Endothelial cell (in vitro differentiated cells): Measurements from ENCODE around the gene TAF7. TPM values are rescaled to one million over a fixed set of nuclear protein-coding genes. Genes with fewer than 3 reads are reported as not detected.
"Not testable (repeated sequence)": the region's sequence is repeated elsewhere in the genome, so short reads cannot be mapped to it uniquely, and the experiment has no call there.

Source experiments
- DNase-seq: peaks from one replicate; pipeline ENCODE4 v3.0.0; 2021; ENCODE audit warnings: low spot score
- H3K27ac Mint-ChIP-seq: one replicate; pipeline ENCODE4 v1.8.0; 2021; ENCODE audit warnings: mixed read lengths, inconsistent platforms; ENCODE audit not compliant: unreplicated experiment
- H3K27me3 Mint-ChIP-seq: one replicate; pipeline ENCODE4 v1.8.0; 2021; ENCODE audit warnings: mild to moderate bottlenecking, moderate library complexity, mixed read lengths, inconsistent platforms; ENCODE audit not compliant: unreplicated experiment
- H3K36me3 Mint-ChIP-seq: one replicate; pipeline ENCODE4 v1.8.0; 2021; ENCODE audit warnings: mild to moderate bottlenecking, low read depth, mixed read lengths, inconsistent platforms; ENCODE audit not compliant: unreplicated experiment
- H3K4me1 Mint-ChIP-seq: one replicate; pipeline ENCODE4 v1.8.0; 2021; ENCODE audit warnings: mild to moderate bottlenecking, mixed read lengths, inconsistent platforms; ENCODE audit not compliant: unreplicated experiment
- H3K4me3 Mint-ChIP-seq: one replicate; pipeline ENCODE4 v1.8.0; 2021; ENCODE audit warnings: mild to moderate bottlenecking, mixed read lengths, inconsistent platforms; ENCODE audit not compliant: unreplicated experiment
- H3K9me3 Mint-ChIP-seq: one replicate; pipeline ENCODE4 v1.8.0; 2021; ENCODE audit warnings: mixed read lengths, inconsistent platforms; ENCODE audit not compliant: unreplicated experiment
- CTCF ChIP-seq: fragments of 200-600 bp; sonication (generic); IDR thresholded peaks from one replicate; pipeline ENCODE4 v1.5.0; 2021; ENCODE audit warnings: antibody characterized with exemption; ENCODE audit not compliant: unreplicated experiment
- total RNA-seq: library from RNA; stranded (reverse); fragmentation: NEBNext Ultra II Directional; extraction: Animal tissue kit (Norgen Biotek cat#: 25700); gene quantifications from one replicate; pipeline ENCODE4 v1.2.1, GENCODE V29; 2021; ENCODE audit not compliant: unreplicated experiment

TAF7 gene
- total RNA-seq, 1 donor from 2014 or later = 86.4 TPM

DNA sequence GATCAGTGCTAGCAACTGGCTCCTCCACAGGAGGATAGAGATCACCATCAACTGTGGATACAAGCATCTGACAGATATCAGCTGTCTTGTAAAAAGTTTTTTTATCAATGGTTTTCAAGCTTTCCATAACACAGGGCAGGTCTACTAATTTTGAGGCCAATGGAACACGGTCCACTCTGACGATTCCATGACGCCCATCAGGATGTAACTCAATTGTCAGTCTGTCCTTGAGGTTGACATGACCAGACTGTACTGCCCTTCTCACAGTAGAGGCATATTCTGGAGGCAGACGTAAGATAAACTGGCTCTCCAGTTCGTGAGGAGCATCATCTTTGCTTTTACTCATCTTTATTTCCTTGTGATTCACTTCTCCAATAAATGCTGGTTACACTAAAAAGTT is 885 bp downstream of the TAF7 start:
- no peak for DNase-seq
- no peak for TF ChIP-seq CTCF
- peak overlapping the region; percentile 99 for H3K27ac Mint-ChIP-seq
- H3K27me3 Mint-ChIP-seq = peaks cover 8% of the 10 kb centered on the region
- H3K4me1 Mint-ChIP-seq = peaks cover 26% of the 10 kb centered on the region
- peak overlapping the region; percentile 98 for H3K4me3 Mint-ChIP-seq
- H3K36me3 Mint-ChIP-seq = peaks cover 52% of the 10 kb centered on the region
- peaks cover 46% of the 10 kb centered on the region for H3K9me3 Mint-ChIP-seq

- DNase-seq = no peak
- Mint-ChIP-seq H3K27ac (peak overlapping the region; percentile 99), H3K27me3 (peaks cover 8% of the 10 kb centered on the region), H3K9me3 (peaks cover 46% of the 10 kb centered on the region), H3K4me1 (peaks cover 26% of the 10 kb centered on the region), H3K36me3 (peaks cover 54% of the 10 kb centered on the region), H3K4me3 (peak overlapping the region; percentile 98)
- no peak for TF ChIP-seq CTCF
These were observed 1.4 kb downstream of the TAF7 start for GRCh38 chr5:141319202-141319601.

- Mint-ChIP-seq H3K36me3 (peaks cover 67% of the 10 kb centered on the region), H3K4me1 (peaks cover 26% of the 10 kb centered on the region), H3K9me3 (peaks cover 40% of the 10 kb centered on the region)
- not testable (repeated sequence) for H3K4me3 Mint-ChIP-seq, DNase-seq, H3K27me3 Mint-ChIP-seq, H3K27ac Mint-ChIP-seq
These were observed 3.6 kb downstream of the TAF7 start for GRCh38 chr5:141316963-141317362.

GRCh38 chr5:141313711-141314110 is 6.9 kb downstream of the TAF7 start:
- H3K4me3 Mint-ChIP-seq = peak overlapping the region; percentile 35
- TF ChIP-seq CTCF = no peak
- H3K27ac Mint-ChIP-seq = no peak overlapping the region
- peaks cover 8% of the 10 kb centered on the region for H3K27me3 Mint-ChIP-seq
- H3K9me3 Mint-ChIP-seq = peaks cover 15% of the 10 kb centered on the region
- DNase-seq = no peak
- peaks cover 13% of the 10 kb centered on the region for H3K4me1 Mint-ChIP-seq
- H3K36me3 Mint-ChIP-seq = peaks cover 54% of the 10 kb centered on the region

DNA sequence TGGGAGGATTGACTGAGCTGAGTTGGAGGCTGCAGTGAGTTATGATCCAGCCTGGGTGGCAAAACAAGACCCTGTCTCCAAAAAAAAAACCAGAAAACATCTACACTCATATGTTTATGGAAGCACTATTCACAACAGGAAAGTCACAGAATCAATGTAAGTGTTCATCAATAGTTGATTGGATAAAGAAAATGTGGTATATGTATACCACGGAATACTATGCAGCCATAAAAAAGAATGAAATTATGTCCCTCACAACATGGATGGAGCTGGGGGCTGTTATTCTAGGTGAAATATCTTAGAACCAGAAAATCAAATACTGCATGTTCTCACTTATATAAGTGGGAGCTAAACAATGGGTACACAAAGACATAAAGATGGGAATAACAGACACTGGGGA is 14.0 kb downstream of the TAF7 start:
- peaks cover 12% of the 10 kb centered on the region for H3K9me3 Mint-ChIP-seq
- H3K27me3 Mint-ChIP-seq = peaks cover 2% of the 10 kb centered on the region
- no peak overlapping the region for H3K4me3 Mint-ChIP-seq
- H3K27ac Mint-ChIP-seq = no peak overlapping the region
- peaks cover 44% of the 10 kb centered on the region for H3K36me3 Mint-ChIP-seq
- no peak for TF ChIP-seq CTCF
- H3K4me1 Mint-ChIP-seq = no peaks in the 10 kb centered on the region
- DNase-seq = no peak

DNA sequence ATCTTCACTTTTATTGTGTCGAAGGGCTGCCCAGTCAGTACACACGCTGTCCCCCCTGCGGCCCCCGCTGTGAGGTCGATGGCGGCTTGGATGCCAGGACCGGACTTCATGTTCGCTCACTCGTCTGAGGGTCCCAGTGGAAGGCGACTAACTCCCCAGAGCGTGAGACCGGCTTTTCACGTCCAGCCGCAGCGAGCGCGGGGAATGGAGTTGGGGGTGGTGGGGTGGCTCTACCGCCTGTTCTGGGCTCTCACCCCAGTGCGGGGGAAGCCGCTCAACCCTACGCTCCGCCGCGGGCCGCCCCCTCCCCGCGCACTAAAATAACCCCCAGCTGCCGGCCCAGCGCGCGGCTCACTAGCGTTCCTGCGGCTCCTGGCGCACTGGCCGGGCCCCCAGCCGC is 16.8 kb downstream of the TAF7 start, which contains the start of gene SLC25A2:
TSS of gene SLC25A2 (minus strand) at position 294 of the 400 bp plus-strand sequence. CDS start at position 110, 184 bp downstream.
- H3K4me1 Mint-ChIP-seq = peaks cover 4% of the 10 kb centered on the region
- no peak for DNase-seq
- H3K36me3 Mint-ChIP-seq = peaks cover 35% of the 10 kb centered on the region
- peak within 1 kb of the TSS; percentile 50 for H3K4me3 Mint-ChIP-seq
- no peaks in the 10 kb centered on the region for H3K27me3 Mint-ChIP-seq
- peaks cover 12% of the 10 kb centered on the region for H3K9me3 Mint-ChIP-seq
- no peak for TF ChIP-seq CTCF
- H3K27ac Mint-ChIP-seq = no peak within 1 kb of the TSS
